ENCODE data around the gene PTH2. TPM values are rescaled to one million over a fixed set of nuclear protein-coding genes. Genes with fewer than 3 reads are reported as not detected.

The PTH2 gene
- total RNA-seq, 1 experiment from 2014 or later, result 0.96 TPM

- H3K9me3 ChIP-seq (ENCODE audit: control insufficient read depth, low read depth, low read length), result no peaks in the 10 kb centered on the region
- no peak overlapping the region for H3K27ac ChIP-seq (ENCODE audit: insufficient read length, low read depth, low read length)
- H4K5ac ChIP-seq (ENCODE audit: insufficient read length, low read depth, low read length), result no peak overlapping the region
- no peak overlapping the region for H3K9ac ChIP-seq (ENCODE audit: extremely low read depth, insufficient read length, low read length)
- H3T11ph ChIP-seq (ENCODE audit: low read length), result no peak overlapping the region
- H2BK20ac ChIP-seq (ENCODE audit: low read depth, low read length, poor library complexity, severe bottlenecking), result no peak overlapping the region
- H2BK120ac ChIP-seq (ENCODE audit: low read depth, low read length, poor library complexity, severe bottlenecking), result no peak overlapping the region
- no peaks in the 10 kb centered on the region for H3K27me3 ChIP-seq (ENCODE audit: insufficient read depth, low read length)
- no peaks in the 10 kb centered on the region for H3K9me3 Mint-ChIP-seq
- H3K56ac ChIP-seq (ENCODE audit: insufficient read length, low read depth, low read length), result no peak overlapping the region
- no peak overlapping the region for H2BK12ac ChIP-seq (ENCODE audit: insufficient read length, low read depth, low read length)
- no peaks in the 10 kb centered on the region for H4K20me1 ChIP-seq (ENCODE audit: control insufficient read depth, insufficient read depth, insufficient read length)
- no peaks in the 10 kb centered on the region for H3K27me3 Mint-ChIP-seq (ENCODE audit: low read depth)
- H4K91ac ChIP-seq (ENCODE audit: insufficient read length, low read depth, low read length), result no peak overlapping the region
- peak overlapping the region; percentile 25; the same call in 1 of the 2 replicates for H3K14ac ChIP-seq (ENCODE audit: insufficient read depth, low read length)
- no peaks in the 10 kb centered on the region for H3K79me2 ChIP-seq (ENCODE audit: insufficient read depth, low read length)
- no peak overlapping the region for H3K4me2 ChIP-seq (ENCODE audit: insufficient read depth, insufficient read length, low read length)
- peak; percentile 94 for DNase-seq
- H2BK5ac ChIP-seq (ENCODE audit: insufficient read length, low read length), result no peak overlapping the region
- H3K79me1 ChIP-seq (ENCODE audit: insufficient read depth, low read depth, low read length, poor library complexity, severe bottlenecking), result no peaks in the 10 kb centered on the region
- no peaks in the 10 kb centered on the region for H3K23me2 ChIP-seq (ENCODE audit: insufficient read length, low read depth, low read length, poor library complexity, severe bottlenecking)
- H3K36me3 Mint-ChIP-seq (ENCODE audit: insufficient read depth in 1 of 3, low read depth in 3 of 3), result peaks cover 10 to 27% (median 27%) of the 10 kb centered on the region in 3 experiments; a peak in 6 of 7 replicates
- no CpG with 5 or more reads among the region's 15 CpGs for WGBS (ENCODE audit: extremely low coverage, insufficient read length, low lambda C conversion rate)
- no peak overlapping the region for H2AFZ ChIP-seq (ENCODE audit: low read length)
- H3K4me1 Mint-ChIP-seq, result peaks cover 6 to 10% of the 10 kb centered on the region in 2 experiments
- H3K4ac ChIP-seq (ENCODE audit: low read depth, low read length), result no peak overlapping the region
- peak overlapping the region; percentile 47 for H3K18ac ChIP-seq (ENCODE audit: insufficient read length, low read depth, low read length)
- H2AK5ac ChIP-seq (ENCODE audit: insufficient read length, low read length), result no peak overlapping the region
- H3K4me3 Mint-ChIP-seq, result peak overlapping the region in 1 of 2 experiments; percentile 56; a peak in 3 of 5 replicates
- no peaks in the 10 kb centered on the region for H3K4me1 ChIP-seq (ENCODE audit: insufficient read depth, low read length)
- TF ChIP-seq, protein P1, sequence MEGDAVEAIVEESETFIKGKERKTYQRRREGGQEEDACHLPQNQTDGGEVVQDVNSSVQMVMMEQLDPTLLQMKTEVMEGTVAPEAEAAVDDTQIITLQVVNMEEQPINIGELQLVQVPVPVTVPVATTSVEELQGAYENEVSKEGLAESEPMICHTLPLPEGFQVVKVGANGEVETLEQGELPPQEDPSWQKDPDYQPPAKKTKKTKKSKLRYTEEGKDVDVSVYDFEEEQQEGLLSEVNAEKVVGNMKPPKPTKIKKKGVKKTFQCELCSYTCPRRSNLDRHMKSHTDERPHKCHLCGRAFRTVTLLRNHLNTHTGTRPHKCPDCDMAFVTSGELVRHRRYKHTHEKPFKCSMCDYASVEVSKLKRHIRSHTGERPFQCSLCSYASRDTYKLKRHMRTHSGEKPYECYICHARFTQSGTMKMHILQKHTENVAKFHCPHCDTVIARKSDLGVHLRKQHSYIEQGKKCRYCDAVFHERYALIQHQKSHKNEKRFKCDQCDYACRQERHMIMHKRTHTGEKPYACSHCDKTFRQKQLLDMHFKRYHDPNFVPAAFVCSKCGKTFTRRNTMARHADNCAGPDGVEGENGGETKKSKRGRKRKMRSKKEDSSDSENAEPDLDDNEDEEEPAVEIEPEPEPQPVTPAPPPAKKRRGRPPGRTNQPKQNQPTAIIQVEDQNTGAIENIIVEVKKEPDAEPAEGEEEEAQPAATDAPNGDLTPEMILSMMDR (conservative IDR thresholded peaks at IDR 0.05), result no peak
- H3K27ac Mint-ChIP-seq, result peak overlapping the region in 2 of 3 experiments; percentile 88 to 97; a peak in 5 of 7 replicates
- no peak overlapping the region for H3K23ac ChIP-seq (ENCODE audit: insufficient read length, low read depth, low read length)
- no peak overlapping the region for H2BK15ac ChIP-seq (ENCODE audit: low read depth, low read length)
- H4K8ac ChIP-seq (replicated peaks; ENCODE audit: insufficient read length, low read depth, low read length), result no peak overlapping the region
Observed at GRCh38 chr19:49468746-49469447, 45.7 kb upstream of the PTH2 start.
